ENCODE data around the gene SMIM13.

The SMIM13 gene

DNA sequence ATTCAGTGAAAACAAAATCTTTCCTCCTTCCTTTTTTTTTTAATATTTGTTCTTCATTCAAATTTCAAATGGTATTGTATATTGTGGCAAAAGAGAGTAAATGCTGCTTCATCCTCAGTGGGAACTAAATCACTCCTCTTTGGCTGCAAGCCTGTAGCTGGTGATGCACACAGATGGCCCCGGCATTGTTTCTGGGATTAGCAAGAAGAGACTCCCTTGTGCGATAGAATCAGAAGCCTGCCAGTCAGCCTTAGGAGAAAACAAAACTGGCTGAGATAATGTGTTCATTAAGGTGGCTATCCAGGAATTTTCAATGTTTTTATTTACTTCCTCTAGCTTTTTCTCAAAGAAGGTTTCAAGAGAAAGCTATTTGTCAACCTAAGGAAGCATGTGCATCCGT is 28.8 kb upstream of the SMIM13 start:
- H3K9ac ChIP-seq (ENCODE audit: low read depth, low read length): no peak overlapping the region
- no peaks in the 10 kb centered on the region for H3K36me3 ChIP-seq (ENCODE audit: insufficient read depth, low read length)
- no peaks in the 10 kb centered on the region for H3K4me1 ChIP-seq (ENCODE audit: insufficient read depth, low read length)
- H3K4me3 ChIP-seq (ENCODE audit: low read length): no peak overlapping the region
- H3K27me3 ChIP-seq (ENCODE audit: insufficient read depth, low read length): no peaks in the 10 kb centered on the region
- WGBS: 82% methylated on average over 3 of the region's 3 CpGs
- no peaks in the 10 kb centered on the region for H3K9me3 ChIP-seq (ENCODE audit: insufficient read depth, low read depth, low read length)
- H3K27ac ChIP-seq (ENCODE audit: low read depth, low read length): no peak overlapping the region

DNA sequence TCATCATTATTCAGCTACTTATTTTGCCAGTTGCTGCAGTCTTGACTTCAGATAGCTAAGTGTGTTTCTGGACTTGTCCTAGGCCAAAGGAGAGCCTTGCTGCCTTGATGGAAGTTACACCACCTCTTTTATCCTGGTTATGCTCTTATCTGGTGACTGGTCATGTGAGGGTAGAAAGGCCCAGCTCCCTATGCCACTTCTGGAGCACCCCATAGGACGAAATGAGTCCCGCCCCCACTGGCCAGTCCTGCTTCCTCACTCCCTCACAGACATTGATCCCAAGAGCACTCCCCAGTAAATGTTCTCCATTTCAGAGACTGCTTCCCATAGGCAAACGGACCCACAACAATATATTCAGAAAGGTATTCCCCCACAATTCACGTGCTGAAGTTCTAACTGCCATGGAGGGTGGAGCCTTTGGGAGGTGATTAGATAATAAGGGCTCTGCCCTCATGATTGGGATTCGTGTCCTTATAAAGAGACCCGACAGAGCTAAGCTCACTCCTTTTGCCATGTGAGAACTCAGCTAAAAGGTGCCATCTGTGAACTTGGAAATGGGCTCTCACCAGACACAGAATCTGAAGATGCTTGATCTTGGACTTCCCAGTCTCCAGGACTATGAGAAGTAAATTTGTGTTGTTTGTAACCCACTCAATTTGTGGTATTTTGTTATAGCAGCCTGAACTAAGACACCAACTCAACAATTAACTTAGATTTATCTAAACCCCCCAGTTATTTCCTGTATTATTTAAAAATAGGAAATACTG is 28.0 kb upstream of the SMIM13 start:
- WGBS: 89% methylated on average over 6 of the region's 6 CpGs
- H3K4me3 ChIP-seq (ENCODE audit: low read length): no peak overlapping the region
- H3K9ac ChIP-seq (ENCODE audit: low read depth, low read length): no peak overlapping the region

GRCh38 chr6:11066505-11067347 is 26.9 kb upstream of the SMIM13 start:
- Histone ChIP-seq H3K27ac (ENCODE audit: low read depth, low read length) (no peak overlapping the region), H3K9ac (ENCODE audit: low read depth, low read length) (no peak overlapping the region), H3K27me3 (ENCODE audit: insufficient read depth, low read length) (no peaks in the 10 kb centered on the region), H3K4me1 (ENCODE audit: insufficient read depth, low read length) (no peaks in the 10 kb centered on the region), H3K4me3 (ENCODE audit: low read length) (no peak overlapping the region), H3K36me3 (ENCODE audit: insufficient read depth, low read length) (no peaks in the 10 kb centered on the region), H3K9me3 (ENCODE audit: insufficient read depth, low read depth, low read length) (no peaks in the 10 kb centered on the region)
- 87% methylated on average over 6 of the region's 6 CpGs for WGBS

More for the DNA sequence above, 28.0 kb upstream of the SMIM13 start:
- H3K27me3 ChIP-seq (ENCODE audit: insufficient read depth, low read length): no peaks in the 10 kb centered on the region
- H3K27ac ChIP-seq (ENCODE audit: low read depth, low read length): no peak overlapping the region
- no peaks in the 10 kb centered on the region for H3K4me1 ChIP-seq (ENCODE audit: insufficient read depth, low read length)
- H3K9me3 ChIP-seq (ENCODE audit: insufficient read depth, low read depth, low read length): no peaks in the 10 kb centered on the region
- no peaks in the 10 kb centered on the region for H3K36me3 ChIP-seq (ENCODE audit: insufficient read depth, low read length)

GRCh38 chr6:11067348-11067747 is 26.3 kb upstream of the SMIM13 start:
- Histone ChIP-seq H3K9ac (ENCODE audit: low read depth, low read length) (no peak overlapping the region), H3K27me3 (ENCODE audit: insufficient read depth, low read length) (no peaks in the 10 kb centered on the region), H3K27ac (ENCODE audit: low read depth, low read length) (no peak overlapping the region), H3K9me3 (ENCODE audit: insufficient read depth, low read depth, low read length) (no peaks in the 10 kb centered on the region), H3K4me1 (ENCODE audit: insufficient read depth, low read length) (no peaks in the 10 kb centered on the region), H3K36me3 (ENCODE audit: insufficient read depth, low read length) (no peaks in the 10 kb centered on the region), H3K4me3 (ENCODE audit: low read length) (no peak overlapping the region)
- WGBS: 90% methylated on average over 2 of the region's 2 CpGs

DNA sequence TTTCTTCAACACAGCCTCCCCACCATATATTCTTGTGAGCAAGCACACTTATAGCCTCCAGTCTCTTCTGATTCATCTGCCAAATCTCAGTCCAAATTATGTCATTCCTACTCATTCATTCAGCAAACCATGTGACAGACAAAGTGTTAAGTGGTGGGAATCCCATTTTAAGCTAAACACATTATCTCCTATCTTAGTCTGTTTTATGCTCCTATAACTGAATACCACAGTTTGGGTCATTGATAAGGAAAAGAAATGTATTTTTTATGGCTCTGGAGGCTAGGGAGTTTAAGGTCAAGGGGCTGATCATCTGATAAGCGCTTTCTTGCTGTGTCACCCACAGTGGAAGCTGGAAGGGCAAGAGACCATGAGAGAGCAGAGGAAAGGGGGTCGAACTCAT is 23.9 kb upstream of the SMIM13 start:
- H3K27ac ChIP-seq (ENCODE audit: low read depth, low read length): no peak overlapping the region
- no peak overlapping the region for H3K4me3 ChIP-seq (ENCODE audit: low read length)
- no peak overlapping the region for H3K9ac ChIP-seq (ENCODE audit: low read depth, low read length)
- no peaks in the 10 kb centered on the region for H3K9me3 ChIP-seq (ENCODE audit: insufficient read depth, low read depth, low read length)
- no peaks in the 10 kb centered on the region for H3K4me1 ChIP-seq (ENCODE audit: insufficient read depth, low read length)
- 96% methylated on average over 1 of the region's 2 CpGs for WGBS
- no peaks in the 10 kb centered on the region for H3K36me3 ChIP-seq (ENCODE audit: insufficient read depth, low read length)
- no peaks in the 10 kb centered on the region for H3K27me3 ChIP-seq (ENCODE audit: insufficient read depth, low read length)

DNA sequence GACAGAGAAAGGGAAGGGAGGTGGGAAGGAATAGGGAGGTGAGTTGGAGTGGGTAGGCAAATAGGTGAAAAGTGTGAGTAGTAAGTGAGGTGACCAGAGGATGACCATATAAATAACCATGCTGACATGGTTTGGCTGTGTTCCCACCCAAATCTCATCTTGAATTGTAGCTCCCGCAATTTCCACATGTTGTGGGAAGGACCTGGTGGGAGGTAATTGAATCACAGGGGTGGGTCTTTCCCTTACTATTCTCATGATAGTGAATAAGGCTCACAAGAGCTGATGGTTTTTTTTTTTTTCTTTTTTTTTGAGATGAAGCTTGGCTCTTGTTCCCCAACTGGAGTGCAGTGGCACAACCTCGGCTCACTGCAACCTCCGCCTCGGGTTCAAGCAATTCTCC is 21.5 kb upstream of the SMIM13 start:
- Histone ChIP-seq H3K9me3 (ENCODE audit: insufficient read depth, low read depth, low read length) (no peaks in the 10 kb centered on the region), H3K27ac (ENCODE audit: low read depth, low read length) (no peak overlapping the region), H3K4me1 (ENCODE audit: insufficient read depth, low read length) (no peaks in the 10 kb centered on the region; the same call in 1 of the 2 replicates), H3K4me3 (ENCODE audit: low read length) (no peak overlapping the region), H3K36me3 (ENCODE audit: insufficient read depth, low read length) (no peaks in the 10 kb centered on the region), H3K27me3 (ENCODE audit: insufficient read depth, low read length) (no peaks in the 10 kb centered on the region), H3K9ac (ENCODE audit: low read depth, low read length) (no peak overlapping the region)
- WGBS: 93% methylated on average over 3 of the region's 4 CpGs

DNA sequence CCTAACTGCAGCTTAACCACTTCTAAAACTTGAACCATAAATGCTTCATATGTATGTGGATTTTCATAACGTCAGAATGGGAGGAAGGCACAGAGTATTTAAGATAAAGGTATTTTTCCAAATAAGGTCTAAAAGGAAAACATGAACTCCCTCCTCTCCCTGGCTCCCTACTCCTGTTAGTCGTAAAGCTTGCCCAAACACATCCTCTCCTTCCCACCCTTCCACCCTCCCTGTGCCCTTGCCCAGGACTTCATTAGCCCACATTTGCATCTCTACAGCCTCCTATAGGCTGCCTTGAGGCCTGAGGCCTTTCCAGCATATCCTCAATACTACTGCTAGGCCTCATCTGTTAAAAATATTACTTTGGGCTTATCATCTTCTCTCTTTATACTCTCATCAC is 17.1 kb upstream of the SMIM13 start:
- Histone ChIP-seq H3K27me3 (ENCODE audit: insufficient read depth, low read length) (no peaks in the 10 kb centered on the region), H3K4me3 (ENCODE audit: low read length) (no peak overlapping the region), H3K36me3 (ENCODE audit: insufficient read depth, low read length) (no peaks in the 10 kb centered on the region), H3K9ac (ENCODE audit: low read depth, low read length) (no peak overlapping the region), H3K9me3 (ENCODE audit: insufficient read depth, low read depth, low read length) (no peaks in the 10 kb centered on the region), H3K4me1 (ENCODE audit: insufficient read depth, low read length) (no peaks in the 10 kb centered on the region; the same call in 1 of the 2 replicates), H3K27ac (ENCODE audit: low read depth, low read length) (no peak overlapping the region)
- 27% methylated on average over 1 of the region's 2 CpGs for WGBS

GRCh38 chr6:11078266-11078665 is 15.4 kb upstream of the SMIM13 start:
- H3K4me3 ChIP-seq (ENCODE audit: low read length): no peak overlapping the region
- H3K9ac ChIP-seq (ENCODE audit: low read depth, low read length): no peak overlapping the region
- no peak overlapping the region for H3K27ac ChIP-seq (ENCODE audit: low read depth, low read length)
- H3K4me1 ChIP-seq (ENCODE audit: insufficient read depth, low read length): no peaks in the 10 kb centered on the region; the same call in 1 of the 2 replicates
- no peaks in the 10 kb centered on the region for H3K9me3 ChIP-seq (ENCODE audit: insufficient read depth, low read depth, low read length)
- no peaks in the 10 kb centered on the region for H3K27me3 ChIP-seq (ENCODE audit: insufficient read depth, low read length)
- H3K36me3 ChIP-seq (ENCODE audit: insufficient read depth, low read length): no peaks in the 10 kb centered on the region
- WGBS: 88% methylated on average over 4 of the region's 4 CpGs

GRCh38 chr6:11080296-11080695 is 13.3 kb upstream of the SMIM13 start:
- 71% methylated on average over 3 of the region's 3 CpGs for WGBS
- Histone ChIP-seq H3K27ac (ENCODE audit: low read depth, low read length) (no peak overlapping the region), H3K9ac (ENCODE audit: low read depth, low read length) (no peak overlapping the region), H3K27me3 (ENCODE audit: insufficient read depth, low read length) (no peaks in the 10 kb centered on the region), H3K4me3 (ENCODE audit: low read length) (no peak overlapping the region), H3K4me1 (ENCODE audit: insufficient read depth, low read length) (no peaks in the 10 kb centered on the region; the same call in 1 of the 2 replicates), H3K9me3 (ENCODE audit: insufficient read depth, low read depth, low read length) (no peaks in the 10 kb centered on the region), H3K36me3 (ENCODE audit: insufficient read depth, low read length) (no peaks in the 10 kb centered on the region)

DNA sequence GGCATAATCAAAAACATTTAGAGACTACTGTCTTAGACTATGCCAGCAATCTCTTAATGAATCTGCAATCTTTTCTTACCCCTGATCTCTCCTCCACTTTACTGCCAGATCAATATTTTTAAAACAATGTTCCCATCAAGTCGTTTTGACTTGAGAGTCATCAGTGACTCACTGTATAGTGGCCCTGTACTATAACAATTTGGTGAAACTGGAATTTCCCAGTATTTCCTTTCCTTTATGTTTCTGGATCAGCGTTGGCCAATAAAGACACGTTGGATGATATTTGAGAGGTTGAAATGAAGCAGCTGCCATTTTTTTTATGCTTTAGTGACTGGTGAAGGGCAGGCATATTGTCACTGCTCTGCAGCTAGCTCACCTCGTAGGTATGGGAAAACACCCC is 10.1 kb upstream of the SMIM13 start:
- Histone ChIP-seq H3K36me3 (ENCODE audit: insufficient read depth, low read length) (no peaks in the 10 kb centered on the region), H3K4me3 (ENCODE audit: low read length) (no peak overlapping the region), H3K27me3 (ENCODE audit: insufficient read depth, low read length) (no peaks in the 10 kb centered on the region), H3K4me1 (ENCODE audit: insufficient read depth, low read length) (no peaks in the 10 kb centered on the region), H3K27ac (ENCODE audit: low read depth, low read length) (no peak overlapping the region), H3K9me3 (ENCODE audit: insufficient read depth, low read depth, low read length) (no peaks in the 10 kb centered on the region), H3K9ac (ENCODE audit: low read depth, low read length) (no peak overlapping the region)
- 88% methylated on average over 4 of the region's 4 CpGs for WGBS

GRCh38 chr6:11083956-11084355 is 9.7 kb upstream of the SMIM13 start:
- Histone ChIP-seq H3K36me3 (ENCODE audit: insufficient read depth, low read length) (no peaks in the 10 kb centered on the region), H3K4me1 (ENCODE audit: insufficient read depth, low read length) (no peaks in the 10 kb centered on the region), H3K27ac (ENCODE audit: low read depth, low read length) (no peak overlapping the region), H3K4me3 (ENCODE audit: low read length) (no peak overlapping the region), H3K27me3 (ENCODE audit: insufficient read depth, low read length) (no peaks in the 10 kb centered on the region), H3K9me3 (ENCODE audit: insufficient read depth, low read depth, low read length) (no peaks in the 10 kb centered on the region), H3K9ac (ENCODE audit: low read depth, low read length) (no peak overlapping the region)
- WGBS: 92% methylated on average over 5 of the region's 5 CpGs
